Keratinocyte (primary cell): ENCODE measurements around the gene CTDSPL.

ENCODE experiments used
- CTCF ChIP-seq, 3 experiments: IDR thresholded peaks in 1 of 3; conservative IDR thresholded peaks in 1 of 3; optimal IDR thresholded peaks in 1 of 3; 2 replicates in 2 of 3; 3 replicates in 1 of 3; pipeline versions ENCODE3 to v1.5.1; 2011; ENCODE audit warnings: low read length in 3 of 3, mild to moderate bottlenecking in 3 of 3, moderate library complexity in 2 of 3, control low read depth in 1 of 3, inconsistent platforms in 1 of 3; ENCODE audit not compliant: insufficient read depth in 2 of 3; ENCODE audit errors: extremely low read depth in 1 of 3
- EZH2 ChIP-seq: IDR thresholded peaks from one replicate; pipeline ENCODE4 v1.6.1; 2012; ENCODE audit warnings: inconsistent platforms, mild to moderate bottlenecking, low read length, moderate library complexity

- TF ChIP-seq CTCF (optimal IDR thresholded peaks at IDR 0.05 in 1 of 3, IDR thresholded peaks at IDR 0.05 in 1 of 3, conservative IDR thresholded peaks at IDR 0.05 in 1 of 3; ENCODE audit: extremely low read depth in 1 of 3, insufficient read depth in 2 of 3, low read length in 3 of 3) (no peak), EZH2 (no peak)
Measured at GRCh38 chr3:37887824-37888223, 26.1 kb downstream of the CTDSPL start.
